Breast epithelium (tissue), 4 donors: ENCODE results near the gene RPL36A. TPM values are rescaled to one million over a fixed set of nuclear protein-coding genes. Genes with fewer than 3 reads are reported as not detected.

Experiments
- DNase-seq, 2 donors: peaks; one replicate each; pipeline ENCODE4 v3.0.0-alpha.2; 2019; ENCODE audit warnings: low spot score in 2 of 2
- H3K27ac ChIP-seq, 2 donors: fragments of 200-600 bp; sonication (generic) in 1 of 2; one replicate each; pipeline ENCODE4 v1.5.1; 2016 to 2019; ENCODE audit warnings: mild to moderate bottlenecking in 1 of 2
- H3K27me3 ChIP-seq, 2 donors: fragments of 200-600 bp; sonication (generic) in 1 of 2; one replicate each; pipeline versions ENCODE4 v1.5.1 to v1.6.0; 2017 to 2019; ENCODE audit warnings: control low read depth in 1 of 2, mild to moderate bottlenecking in 1 of 2
- H3K36me3 ChIP-seq: fragments of 200-600 bp; one replicate; pipeline ENCODE4 v1.5.1; 2019
- H3K4me1 ChIP-seq, 2 donors: fragments of 200-600 bp; sonication (generic); one replicate each; pipeline ENCODE4 v1.5.1; 2016 to 2019; ENCODE audit warnings: control low read depth in 1 of 2
- H3K4me3 ChIP-seq, 3 donors: fragments of 200-600 bp; sonication (generic); 1 replicate in 2 of 3; 2 replicates in 1 of 3; pipeline ENCODE4 v1.5.1; 2016 to 2019; ENCODE audit warnings: mild to moderate bottlenecking in 3 of 3, moderate library complexity in 2 of 3
- H3K9me3 ChIP-seq, 2 donors: fragments of 200-600 bp; sonication (generic) in 1 of 2; one replicate each; pipeline ENCODE4 v1.5.1; 2016 to 2019; ENCODE audit warnings: control low read depth in 1 of 2
- POLR2A ChIP-seq: fragments of 450-650 bp; IDR thresholded peaks from one replicate; pipeline ENCODE4 v1.6.1; 2016; ENCODE audit warnings: antibody characterized with exemption, mild to moderate bottlenecking, moderate library complexity
- POLR2AphosphoS5 ChIP-seq, 3 donors: sonication (generic); formaldehyde crosslinking; IDR thresholded peaks; one replicate each; pipeline ENCODE4 v1.6.1; 2017; ENCODE audit warnings: antibody characterized with exemption in 3 of 3
- intact Hi-C: fragments of 100-400 bp; cut with DNase I; formaldehyde crosslinking; loops from one replicate; pipeline ENCODE4 v1.15.1; 2023; ENCODE audit warnings: low total_unique reads
- total RNA-seq, 3 donors: library from RNA; depleted of rRNA; stranded (reverse); fragments of >200 nt; gene quantifications; one replicate each; pipeline ENCODE4 v1.1.0, GENCODE V29; 2016
- TF ChIP-seq, protein P1 (sequence below), 3 donors: fragments of 450-650 bp; IDR thresholded peaks; one replicate each; pipeline ENCODE4 v1.5.1; 2016 to 2017; ENCODE audit warnings: antibody characterized with exemption in 3 of 3, mild to moderate bottlenecking in 3 of 3, moderate library complexity in 3 of 3

RPL36A gene
- total RNA-seq, 3 donors from 2014 or later, result 503 to 954 (median 526) TPM

DNA sequence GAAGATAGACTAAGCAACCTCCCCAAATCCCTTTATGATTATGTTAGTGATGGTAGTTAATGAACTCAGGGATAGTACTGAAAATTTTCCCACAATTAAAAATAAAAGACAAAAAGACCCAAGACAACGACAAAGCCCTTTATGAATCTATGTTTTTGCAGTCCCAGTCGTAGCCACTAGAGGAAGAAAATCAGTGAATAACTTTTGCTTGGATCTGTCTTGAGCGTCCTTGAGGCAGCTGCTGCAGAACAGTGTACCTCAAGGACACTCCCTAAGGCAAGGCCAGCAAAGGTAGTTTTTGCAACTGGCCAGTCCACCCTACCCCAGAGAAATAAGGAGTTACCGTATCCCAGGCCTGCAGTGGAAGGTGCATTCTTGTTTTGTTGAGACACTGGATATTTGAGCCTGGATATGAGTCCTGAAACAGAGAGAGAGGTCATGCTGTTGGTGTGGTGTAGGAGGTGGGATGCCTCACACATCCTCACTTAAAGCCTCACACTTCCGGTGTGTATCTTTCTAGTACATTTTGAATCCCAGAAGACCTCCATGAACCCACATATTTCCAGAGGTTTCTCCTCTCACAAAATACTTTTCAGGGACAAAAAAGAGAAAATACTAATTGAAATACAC, 33.5 kb upstream of the RPL36A start:
- TF ChIP-seq POLR2A (no peak), POLR2AphosphoS5 (IDR thresholded peaks at IDR 0.05) (no peak)
- TF ChIP-seq, protein P1, sequence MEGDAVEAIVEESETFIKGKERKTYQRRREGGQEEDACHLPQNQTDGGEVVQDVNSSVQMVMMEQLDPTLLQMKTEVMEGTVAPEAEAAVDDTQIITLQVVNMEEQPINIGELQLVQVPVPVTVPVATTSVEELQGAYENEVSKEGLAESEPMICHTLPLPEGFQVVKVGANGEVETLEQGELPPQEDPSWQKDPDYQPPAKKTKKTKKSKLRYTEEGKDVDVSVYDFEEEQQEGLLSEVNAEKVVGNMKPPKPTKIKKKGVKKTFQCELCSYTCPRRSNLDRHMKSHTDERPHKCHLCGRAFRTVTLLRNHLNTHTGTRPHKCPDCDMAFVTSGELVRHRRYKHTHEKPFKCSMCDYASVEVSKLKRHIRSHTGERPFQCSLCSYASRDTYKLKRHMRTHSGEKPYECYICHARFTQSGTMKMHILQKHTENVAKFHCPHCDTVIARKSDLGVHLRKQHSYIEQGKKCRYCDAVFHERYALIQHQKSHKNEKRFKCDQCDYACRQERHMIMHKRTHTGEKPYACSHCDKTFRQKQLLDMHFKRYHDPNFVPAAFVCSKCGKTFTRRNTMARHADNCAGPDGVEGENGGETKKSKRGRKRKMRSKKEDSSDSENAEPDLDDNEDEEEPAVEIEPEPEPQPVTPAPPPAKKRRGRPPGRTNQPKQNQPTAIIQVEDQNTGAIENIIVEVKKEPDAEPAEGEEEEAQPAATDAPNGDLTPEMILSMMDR (IDR thresholded peaks at IDR 0.05), result no peak
- DNase-seq, result no peak
- no peaks in the 10 kb centered on the region for H3K9me3 ChIP-seq
- no peaks in the 10 kb centered on the region for H3K4me1 ChIP-seq
- H3K36me3 ChIP-seq, result no peaks in the 10 kb centered on the region
- H3K4me3 ChIP-seq, result no peak overlapping the region
- H3K27me3 ChIP-seq, result peaks cover 0 to 54% of the 10 kb centered on the region in 2 donors
- no peak overlapping the region for H3K27ac ChIP-seq
- intact Hi-C loops, result no loop called here

DNA sequence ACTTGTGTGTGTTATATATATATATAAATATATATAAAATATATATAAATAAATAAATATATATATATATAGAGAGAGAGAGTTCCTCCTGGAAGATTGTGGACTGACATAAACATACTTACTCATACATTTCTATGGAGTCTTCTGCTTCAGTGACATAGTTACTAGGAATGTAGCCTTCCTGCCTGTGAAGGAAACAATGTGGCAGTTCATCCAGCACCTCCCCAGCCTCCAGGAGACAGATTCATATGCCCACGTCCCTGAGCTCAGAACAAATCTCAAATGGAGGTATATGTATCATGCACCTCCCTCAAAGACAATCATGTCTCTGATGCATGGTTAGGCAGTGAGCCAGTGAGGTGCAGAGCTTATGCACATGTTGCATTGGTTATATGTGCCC, 30.8 kb upstream of the RPL36A start:
- no peak for DNase-seq
- Histone ChIP-seq H3K4me3 (no peak overlapping the region), H3K4me1 (no peaks in the 10 kb centered on the region), H3K27ac (no peak overlapping the region), H3K36me3 (no peaks in the 10 kb centered on the region), H3K27me3 (peaks cover 0 to 57% of the 10 kb centered on the region in 2 donors), H3K9me3 (no peaks in the 10 kb centered on the region)
- TF ChIP-seq POLR2AphosphoS5 (IDR thresholded peaks at IDR 0.05), result no peak
- no peak for TF ChIP-seq POLR2A
- TF ChIP-seq, protein P1 (IDR thresholded peaks at IDR 0.05), result no peak
- intact Hi-C loops, result no loop called here

DNA sequence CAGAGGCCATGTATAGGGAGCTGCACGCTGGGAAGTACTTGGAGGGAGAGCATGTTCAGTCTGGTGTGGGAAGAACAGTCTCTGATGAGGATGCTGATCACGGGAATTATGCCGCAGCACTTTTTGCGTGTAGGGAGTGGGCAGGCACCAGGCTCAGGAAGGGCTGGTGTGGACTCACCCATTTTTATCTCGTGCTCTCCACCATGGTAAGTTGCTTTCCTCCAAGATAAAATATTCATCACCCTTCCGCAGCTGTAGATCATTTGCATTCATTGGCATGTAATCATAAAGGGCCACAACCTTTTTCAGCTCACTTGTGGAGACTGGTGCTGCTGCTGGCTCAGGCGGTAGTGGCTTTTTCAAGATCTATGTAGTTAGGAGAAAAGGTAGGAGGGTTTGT, 30.4 kb upstream of the RPL36A start:
- H3K4me3 ChIP-seq, result no peak overlapping the region
- H3K27me3 ChIP-seq, result peaks cover 0 to 60% of the 10 kb centered on the region in 2 donors
- TF ChIP-seq POLR2A (no peak), POLR2AphosphoS5 (IDR thresholded peaks at IDR 0.05) (no peak)
- TF ChIP-seq, protein P1 (IDR thresholded peaks at IDR 0.05), result no peak
- no peaks in the 10 kb centered on the region for H3K9me3 ChIP-seq
- no peak overlapping the region for H3K27ac ChIP-seq
- no peaks in the 10 kb centered on the region for H3K4me1 ChIP-seq
- DNase-seq, result no peak
- no peaks in the 10 kb centered on the region for H3K36me3 ChIP-seq
- intact Hi-C loops, result no loop called here

DNA sequence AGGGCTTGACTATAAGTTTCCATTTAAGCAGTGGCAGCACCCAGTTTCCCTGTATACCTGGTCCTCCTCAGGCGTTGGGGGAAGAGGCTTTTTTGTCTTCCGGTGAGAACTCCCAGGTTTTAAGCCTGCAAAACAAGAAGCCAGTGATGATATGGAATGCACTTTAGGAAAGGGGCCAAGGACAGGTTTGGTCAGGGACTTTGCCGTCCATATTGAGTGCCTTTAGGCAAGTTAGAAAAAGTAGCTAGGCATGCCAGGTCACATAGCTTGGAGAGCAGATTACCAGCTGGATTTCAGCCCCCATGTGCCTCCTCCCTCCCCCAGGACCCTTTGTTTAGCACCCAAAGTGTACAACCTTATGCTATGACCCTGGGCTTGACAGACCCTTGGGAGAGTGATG, 28.7 kb upstream of the RPL36A start:
- H3K27ac ChIP-seq, result no peak overlapping the region
- intact Hi-C loops, result no loop called here
- no peak overlapping the region for H3K4me3 ChIP-seq

DNA sequence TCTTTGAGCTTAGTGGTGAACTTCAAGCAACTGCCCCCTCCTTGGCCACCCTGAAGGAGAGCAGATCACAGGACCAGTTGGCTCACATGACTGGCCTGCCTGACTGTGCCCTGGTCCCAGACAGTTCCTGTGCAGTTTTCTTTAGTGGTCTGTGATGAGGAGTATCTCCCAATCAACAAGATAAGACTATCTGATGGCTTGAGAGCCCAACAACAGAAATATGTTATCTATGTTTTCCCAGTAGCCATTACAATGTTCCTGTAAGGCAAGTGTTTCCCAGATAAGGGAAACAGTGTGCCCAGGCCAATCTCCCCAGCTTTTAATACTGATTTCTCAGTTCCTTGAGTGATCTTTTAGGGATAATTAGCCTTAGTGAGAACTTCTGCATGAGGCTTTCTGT, 28.1 kb upstream of the RPL36A start:
- intact Hi-C loops, result no loop called here
- DNase-seq, result no peak
- Histone ChIP-seq H3K36me3 (no peaks in the 10 kb centered on the region), H3K27ac (no peak overlapping the region), H3K4me3 (no peak overlapping the region), H3K9me3 (no peaks in the 10 kb centered on the region), H3K27me3 (peaks cover 0 to 52% of the 10 kb centered on the region in 2 donors), H3K4me1 (no peaks in the 10 kb centered on the region)
- no peak for TF ChIP-seq POLR2A
- no peak for TF ChIP-seq POLR2AphosphoS5 (IDR thresholded peaks at IDR 0.05)
- TF ChIP-seq, protein P1 (IDR thresholded peaks at IDR 0.05), result no peak

More for the DNA sequence above, 28.7 kb upstream of the RPL36A start:
- DNase-seq, result no peak
- TF ChIP-seq POLR2AphosphoS5 (IDR thresholded peaks at IDR 0.05) (no peak), POLR2A (no peak)
- TF ChIP-seq, protein P1 (IDR thresholded peaks at IDR 0.05), result no peak
- H3K4me1 ChIP-seq, result no peaks in the 10 kb centered on the region
- H3K27me3 ChIP-seq, result peaks cover 0 to 53% of the 10 kb centered on the region in 2 donors
- H3K9me3 ChIP-seq, result no peaks in the 10 kb centered on the region
- no peaks in the 10 kb centered on the region for H3K36me3 ChIP-seq
